ENCODE results near the gene ATP6V1G2. TPM values are rescaled to one million over a fixed set of nuclear protein-coding genes. Genes with fewer than 3 reads are reported as not detected.
"Not testable (repeated sequence)": the region's sequence is repeated elsewhere in the genome, so short reads cannot be mapped to it uniquely, and the experiment has no call there.

ATP6V1G2 gene
- total RNA-seq = 4.1 TPM

- DNase-seq (ENCODE audit: low spot score) = peak; percentile 91
These were observed at the start of gene ATP6V1G2 for GRCh38 chr6:31546339-31546957. Gene ATP6V1G2, minus strand, starts transcription at chr6:31546608. Its CDS starts 49 bp downstream, at chr6:31546559.

DNA sequence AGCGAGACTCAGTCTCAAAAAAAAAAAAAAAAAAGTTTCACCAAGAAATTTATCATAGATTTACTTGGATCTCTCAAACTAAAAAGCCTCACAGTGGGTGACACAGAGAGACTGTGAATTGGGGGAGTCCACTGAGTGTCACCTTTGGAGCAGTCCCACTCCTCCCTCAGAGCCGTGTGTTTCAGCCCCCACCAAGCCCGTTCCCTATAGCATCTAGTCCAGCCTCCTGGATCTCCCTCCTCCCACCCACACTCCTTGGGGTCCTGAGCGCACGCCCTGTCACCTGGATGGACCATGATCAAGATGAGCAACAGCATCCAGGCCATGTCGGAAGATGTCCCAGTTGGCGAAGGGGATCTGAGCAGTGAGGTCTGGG is 46.0 kb upstream of the ATP6V1G2 start:
- DNase-seq (ENCODE audit: low spot score) = no peak

DNA sequence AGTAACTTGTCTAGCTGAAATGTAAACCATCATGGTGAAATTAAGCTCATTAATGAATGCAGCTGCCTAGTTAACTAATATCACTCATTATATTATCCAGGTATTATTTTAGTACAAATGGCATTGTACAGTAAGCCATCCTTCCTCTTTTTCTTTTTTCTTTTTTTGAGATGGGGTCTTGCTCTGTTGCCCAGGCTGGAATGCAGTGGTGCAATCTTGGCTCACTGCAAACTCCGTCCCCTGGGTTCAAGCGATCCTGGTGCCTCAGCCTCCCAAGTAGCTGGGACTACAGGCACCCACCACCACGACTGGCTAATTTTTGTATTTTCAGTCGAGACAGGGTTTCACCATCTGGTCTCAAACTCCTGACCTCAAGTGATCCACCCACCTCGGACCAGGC is 44.3 kb upstream of the ATP6V1G2 start:
- not testable (repeated sequence) for DNase-seq (ENCODE audit: low spot score)

- no peak for DNase-seq (ENCODE audit: low spot score)
These were observed 42.7 kb upstream of the ATP6V1G2 start for GRCh38 chr6:31588871-31589650.

- DNase-seq (ENCODE audit: low spot score) = no peak
These were observed 41.7 kb upstream of the ATP6V1G2 start for GRCh38 chr6:31587791-31588777.

- no peak for DNase-seq (ENCODE audit: low spot score)
These were observed 40.3 kb upstream of the ATP6V1G2 start for GRCh38 chr6:31586599-31587281.

DNA sequence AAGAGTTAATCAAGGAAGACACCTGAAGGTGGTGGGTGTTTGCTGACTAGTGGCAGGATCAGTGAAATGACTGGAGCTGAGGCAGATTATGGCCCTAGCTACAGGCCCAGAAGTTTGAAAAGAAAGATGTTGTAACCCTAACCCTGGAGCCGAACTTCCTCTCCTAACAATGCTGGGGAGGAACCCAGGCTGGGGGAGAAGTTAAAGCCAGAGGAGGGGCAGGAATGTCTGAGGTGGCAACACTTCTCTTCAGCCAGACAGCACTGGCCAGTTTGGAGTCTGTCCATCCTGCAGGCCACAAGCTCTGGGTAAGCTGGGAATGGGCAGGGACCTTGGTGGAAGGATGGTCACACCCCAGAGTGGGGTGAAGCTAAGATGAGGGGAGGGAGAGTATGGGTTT is 39.6 kb upstream of the ATP6V1G2 start, which contains the start of gene LST1:
TSS of gene LST1 (plus strand) at position 270 of the 400 bp plus-strand sequence. CDS start 1,023 bp downstream, outside the sequence.
- DNase-seq (ENCODE audit: low spot score) = no peak

DNA sequence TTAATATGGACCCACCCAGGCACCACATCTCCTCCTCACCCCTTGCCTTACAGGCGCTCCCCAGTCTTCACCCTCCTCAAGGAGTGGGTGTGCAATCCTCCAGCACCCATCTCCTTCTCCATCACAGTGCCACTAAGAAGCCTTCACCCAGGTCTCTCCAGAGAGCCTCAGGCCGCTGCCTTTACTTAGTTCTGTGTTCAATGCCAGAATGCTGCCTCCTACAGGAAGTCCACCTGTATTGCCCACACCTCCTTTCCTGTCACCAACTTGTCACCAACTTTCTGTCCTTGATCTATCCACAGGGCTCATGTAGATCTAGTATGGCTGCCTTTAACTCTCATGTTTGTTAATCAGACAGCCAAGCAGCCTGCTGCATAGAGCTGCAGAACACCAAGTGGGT is 39.1 kb upstream of the ATP6V1G2 start:
- DNase-seq (ENCODE audit: low spot score) = no peak

DNA sequence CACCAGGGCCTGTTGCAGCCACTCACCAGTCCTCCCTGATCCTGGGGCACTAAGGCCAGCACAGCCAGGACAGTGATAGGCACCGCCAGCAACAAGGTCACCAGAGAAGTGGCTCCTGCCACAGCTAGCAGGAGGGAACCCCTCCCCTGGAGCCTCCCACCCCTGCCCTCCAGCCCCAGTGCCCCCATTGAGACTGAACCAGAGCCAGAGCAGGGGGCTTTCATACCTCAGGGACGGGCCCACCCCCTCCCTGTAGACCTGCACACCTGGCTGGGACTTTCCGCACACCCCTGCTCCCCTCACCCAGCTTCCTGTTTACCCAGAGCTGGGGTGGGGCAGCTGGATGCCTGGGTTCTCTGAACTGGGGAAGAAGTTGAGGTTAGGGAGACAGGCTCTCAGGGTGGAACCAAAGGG is 35.8 kb upstream of the ATP6V1G2 start, which contains the start of gene LTB:
TSS of gene LTB (minus strand) at position 195 of the 414 bp plus-strand sequence. CDS start at position 188, 7 bp downstream.
- no peak for DNase-seq (ENCODE audit: low spot score)

DNA sequence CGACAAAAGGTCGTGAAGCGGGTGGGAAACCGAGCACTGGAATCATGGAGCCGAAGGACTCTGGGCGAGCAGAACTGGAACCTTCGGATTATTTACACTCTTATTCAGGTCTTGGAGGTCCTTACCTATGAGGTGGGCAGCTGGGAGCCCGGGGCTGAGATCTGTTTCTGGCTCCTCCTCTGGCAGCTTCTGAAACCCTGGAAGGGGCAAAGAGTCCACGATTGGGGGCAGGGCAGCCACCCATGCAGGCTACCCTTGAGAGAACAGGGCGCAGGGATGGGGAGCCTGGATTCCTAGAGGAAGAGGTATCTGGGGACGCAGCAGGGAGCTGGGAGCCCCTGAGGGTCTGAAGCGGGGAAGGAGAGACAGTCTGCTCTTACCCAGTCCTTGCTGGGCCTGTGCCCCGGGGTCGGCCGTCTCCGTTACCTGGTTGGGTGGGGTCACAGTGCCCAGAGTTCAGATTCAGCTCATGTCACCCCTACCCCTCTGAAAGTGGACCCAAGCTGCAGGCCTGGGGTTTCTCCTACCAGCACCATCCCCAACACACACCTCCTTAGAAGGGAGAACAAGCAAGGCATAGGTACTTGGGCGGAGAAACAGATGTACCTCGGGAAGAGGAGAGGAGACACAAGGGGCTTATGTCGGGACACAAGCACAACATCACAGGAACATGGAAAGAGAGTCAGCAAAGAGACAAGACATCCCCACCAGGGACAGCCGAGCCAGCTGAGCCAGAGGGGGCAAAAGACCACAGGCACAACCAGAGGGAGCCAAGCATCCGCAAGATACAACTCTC is 35.2 kb upstream of the ATP6V1G2 start:
- no peak for DNase-seq (ENCODE audit: low spot score)

GRCh38 chr6:31580807-31581433 is 34.5 kb upstream of the ATP6V1G2 start:
- peak; percentile 88 for DNase-seq (ENCODE audit: low spot score)

- no peak for DNase-seq (ENCODE audit: low spot score)
These were observed 34.0 kb upstream of the ATP6V1G2 start for GRCh38 chr6:31580438-31580740.

DNA sequence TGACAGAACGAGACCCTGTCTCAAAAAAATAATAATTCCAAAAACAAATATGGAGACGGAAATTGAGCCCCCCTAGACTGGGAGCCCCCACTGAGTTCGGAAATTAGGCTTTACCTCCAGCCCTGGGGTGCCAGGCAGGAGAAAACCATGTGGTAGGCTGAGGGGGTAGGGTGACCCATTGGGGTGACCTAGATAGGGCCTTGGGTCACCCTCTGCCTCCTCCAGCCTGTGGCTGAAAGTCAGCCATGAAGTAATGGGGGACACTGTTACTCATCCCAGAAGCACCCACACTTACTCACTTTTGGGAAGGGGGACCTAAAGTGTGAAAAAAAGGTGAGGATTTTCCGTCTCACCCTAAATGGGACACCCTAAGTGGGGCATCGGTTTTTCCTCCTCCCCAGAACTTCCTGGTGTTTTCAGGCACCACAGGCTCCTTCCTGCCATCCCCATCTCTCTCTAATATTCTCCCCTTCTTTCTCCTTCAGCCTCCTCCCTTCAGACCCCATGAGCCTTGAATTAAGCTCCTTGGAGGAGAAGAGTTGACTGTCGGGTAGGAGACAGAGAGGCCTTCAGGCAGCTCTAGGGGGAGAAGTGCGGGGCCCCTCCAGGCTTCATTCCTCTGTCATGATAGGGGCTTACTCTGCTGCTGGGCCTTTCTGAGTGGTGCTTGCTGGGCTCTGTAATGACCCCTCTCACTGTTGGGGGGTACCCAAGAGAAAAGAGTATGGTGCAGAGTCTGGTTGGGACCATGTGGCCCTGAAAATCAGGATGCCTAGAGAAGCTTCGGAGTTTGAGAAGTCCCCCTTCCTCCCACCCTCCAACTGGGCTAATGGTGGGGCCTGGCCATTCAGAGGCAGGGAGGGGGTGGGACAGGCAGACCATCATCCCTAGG is 33.4 kb upstream of the ATP6V1G2 start:
- DNase-seq (ENCODE audit: low spot score) = no peak

DNA sequence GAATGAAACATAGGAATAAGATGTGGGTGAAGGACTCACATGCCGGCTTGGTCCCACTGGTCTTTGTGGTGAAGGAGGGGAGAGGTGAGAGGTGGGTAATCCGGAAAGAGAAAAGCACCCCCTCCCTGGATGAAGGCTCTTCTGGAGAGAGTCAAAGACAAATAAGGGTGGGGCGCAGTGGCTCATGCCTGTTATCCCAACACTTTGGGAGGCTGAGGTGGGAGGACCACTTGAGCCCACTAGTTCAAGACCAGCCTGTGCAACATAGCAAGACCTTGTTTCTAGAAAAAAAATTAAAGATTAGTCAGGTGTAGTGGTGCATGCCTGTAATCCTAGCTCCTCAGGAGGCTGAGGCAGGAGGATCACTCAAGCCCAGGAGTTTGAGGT is 32.7 kb upstream of the ATP6V1G2 start:
- DNase-seq (ENCODE audit: low spot score) = no peak

DNA sequence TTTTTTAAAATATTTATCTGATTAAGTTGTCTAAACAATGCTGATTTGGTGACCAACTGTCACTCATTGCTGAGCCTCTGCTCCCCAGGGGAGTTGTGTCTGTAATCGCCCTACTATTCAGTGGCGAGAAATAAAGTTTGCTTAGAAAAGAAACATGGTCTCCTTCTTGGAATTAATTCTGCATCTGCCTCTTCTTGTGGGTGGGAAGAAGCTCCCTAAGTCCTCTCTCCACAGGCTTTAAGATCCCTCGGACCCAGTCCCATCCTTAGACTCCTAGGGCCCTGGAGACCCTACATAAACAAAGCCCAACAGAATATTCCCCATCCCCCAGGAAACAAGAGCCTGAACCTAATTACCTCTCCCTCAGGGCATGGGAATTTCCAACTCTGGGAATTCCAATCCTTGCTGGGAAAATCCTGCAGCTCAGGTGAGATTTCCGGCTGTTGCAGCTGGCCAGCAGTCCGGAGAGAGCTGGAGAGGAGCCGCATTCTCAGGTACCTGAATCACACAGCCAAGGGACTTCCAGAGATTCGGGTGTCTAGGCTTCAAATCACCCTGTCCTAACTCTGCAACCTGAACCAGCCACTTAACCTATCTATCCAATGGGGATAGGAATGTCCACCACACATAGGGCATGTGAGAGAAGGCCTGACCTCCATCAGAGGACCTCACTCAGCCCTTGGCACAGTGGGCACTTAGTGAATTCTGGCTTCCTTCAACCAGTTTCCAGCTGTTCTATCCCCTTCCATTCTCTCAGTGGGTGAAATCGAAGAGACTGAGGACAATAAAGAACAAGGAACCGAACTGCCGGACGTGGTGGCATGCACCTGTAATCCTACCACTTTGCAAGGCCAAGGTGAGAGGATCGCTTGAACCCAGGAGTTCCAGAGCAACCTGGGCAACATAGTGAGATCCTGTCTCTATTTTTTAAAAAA is 32.0 kb upstream of the ATP6V1G2 start:
- DNase-seq (ENCODE audit: low spot score) = no peak

DNA sequence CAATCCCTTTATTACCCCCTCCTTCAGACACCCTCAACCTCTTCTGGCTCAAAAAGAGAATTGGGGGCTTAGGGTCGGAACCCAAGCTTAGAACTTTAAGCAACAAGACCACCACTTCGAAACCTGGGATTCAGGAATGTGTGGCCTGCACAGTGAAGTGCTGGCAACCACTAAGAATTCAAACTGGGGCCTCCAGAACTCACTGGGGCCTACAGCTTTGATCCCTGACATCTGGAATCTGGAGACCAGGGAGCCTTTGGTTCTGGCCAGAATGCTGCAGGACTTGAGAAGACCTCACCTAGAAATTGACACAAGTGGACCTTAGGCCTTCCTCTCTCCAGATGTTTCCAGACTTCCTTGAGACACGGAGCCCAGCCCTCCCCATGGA is 31.2 kb upstream of the ATP6V1G2 start:
- no peak for DNase-seq (ENCODE audit: low spot score)

DNA sequence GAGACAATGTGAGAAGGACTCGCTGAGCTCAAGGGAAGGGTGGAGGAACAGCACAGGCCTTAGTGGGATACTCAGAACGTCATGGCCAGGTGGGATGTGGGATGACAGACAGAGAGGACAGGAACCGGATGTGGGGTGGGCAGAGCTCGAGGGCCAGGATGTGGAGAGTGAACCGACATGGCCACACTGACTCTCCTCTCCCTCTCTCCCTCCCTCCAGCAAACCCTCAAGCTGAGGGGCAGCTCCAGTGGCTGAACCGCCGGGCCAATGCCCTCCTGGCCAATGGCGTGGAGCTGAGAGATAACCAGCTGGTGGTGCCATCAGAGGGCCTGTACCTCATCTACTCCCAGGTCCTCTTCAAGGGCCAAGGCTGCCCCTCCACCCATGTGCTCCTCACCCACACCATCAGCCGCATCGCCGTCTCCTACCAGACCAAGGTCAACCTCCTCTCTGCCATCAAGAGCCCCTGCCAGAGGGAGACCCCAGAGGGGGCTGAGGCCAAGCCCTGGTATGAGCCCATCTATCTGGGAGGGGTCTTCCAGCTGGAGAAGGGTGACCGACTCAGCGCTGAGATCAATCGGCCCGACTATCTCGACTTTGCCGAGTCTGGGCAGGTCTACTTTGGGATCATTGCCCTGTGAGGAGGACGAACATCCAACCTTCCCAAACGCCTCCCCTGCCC is 30.6 kb upstream of the ATP6V1G2 start:
- no peak for DNase-seq (ENCODE audit: low spot score)
